ENCODE data around the gene LSAMP. TPM values are rescaled to one million over a fixed set of nuclear protein-coding genes. Genes with fewer than 3 reads are reported as not detected.

The LSAMP gene
- total and polyA plus RNA-seq, 2 donors (not counting 1 experiment from before 2014, with no cell fraction given), result not detected

- Mint-ChIP-seq H3K27ac (no peak overlapping the region), H3K4me3 (no peak overlapping the region), H3K27me3 (no peaks in the 10 kb centered on the region), H3K9me3 (ENCODE audit: insufficient read depth) (no peaks in the 10 kb centered on the region), H3K4me1 (no peaks in the 10 kb centered on the region)
- Histone ChIP-seq H3K4me3 (ENCODE audit: control extremely low read depth in 1 of 5, extremely low read depth in 1 of 5, insufficient read depth in 1 of 5, low read depth in 2 of 5, low read length in 4 of 5) (no peak overlapping the region), H3K27me3 (replicated peaks in 1 of 4; ENCODE audit: control extremely low read depth in 1 of 4, control insufficient read depth in 3 of 4, insufficient read depth in 4 of 4, low read length in 3 of 4) (no peaks in the 10 kb centered on the region), H3K9me3 (ENCODE audit: control extremely low read depth in 1 of 3, control insufficient read depth in 2 of 3, insufficient read depth in 1 of 3, low read length in 2 of 3) (no peaks in the 10 kb centered on the region), H3K4me1 (ENCODE audit: control insufficient read depth in 2 of 2, insufficient read depth in 2 of 2, low read length in 2 of 2) (no peaks in the 10 kb centered on the region), H3K79me2 (ENCODE audit: control insufficient read depth, insufficient read depth, low read length) (no peaks in the 10 kb centered on the region), H3K36me3 (replicated peaks in 1 of 2; ENCODE audit: control extremely low read depth in 1 of 2, control insufficient read depth in 1 of 2, extremely low read depth in 1 of 2, insufficient read depth in 2 of 2, low read length in 1 of 2) (no peaks in the 10 kb centered on the region), H2AFZ (ENCODE audit: insufficient read depth, low read depth, low read length, poor library complexity, severe bottlenecking) (no peak overlapping the region), H3K4me2 (replicated peaks; ENCODE audit: low read depth, low read length, poor library complexity, severe bottlenecking) (no peak overlapping the region), H4K20me1 (ENCODE audit: control insufficient read depth, insufficient read depth, low read length, poor library complexity, severe bottlenecking) (no peaks in the 10 kb centered on the region), H3K9ac (ENCODE audit: low read length) (no peak overlapping the region), H3K27ac (ENCODE audit: low read length in 2 of 2) (no peak overlapping the region)
- ChIA-PET POLR2A (no interaction called here), CTCF (no interaction called here)
- ATAC-seq (ENCODE audit: low read depth) (no peak), DNase-seq (no peak)
- intact Hi-C loops (cut with micrococcal nuclease), result no loop called here
- no peak for TF ChIP-seq EZH2 (IDR thresholded peaks at IDR 0.05; ENCODE audit: borderline replicate concordance, insufficient read depth, low read depth, low read length, poor library complexity, severe bottlenecking)
- no peak for TF ChIP-seq CTCF (IDR thresholded peaks at IDR 0.05)
- 38% methylated on average over 1 of the region's 2 CpGs for WGBS (ENCODE audit: insufficient coverage)
These were observed 206.3 kb downstream of the LSAMP start for GRCh38 chr3:116238846-116239565.

- no peak overlapping the region for H2AFZ ChIP-seq (ENCODE audit: insufficient read depth, low read depth, low read length, poor library complexity, severe bottlenecking)
- CTCF ChIA-PET, result no interaction called here
These were observed 211.5 kb downstream of the LSAMP start for GRCh38 chr3:116233711-116234357.

More at GRCh38 chr3:116233711-116234357, 211.5 kb downstream of the LSAMP start:
- H3K4me1 Mint-ChIP-seq, result no peaks in the 10 kb centered on the region
- intact Hi-C loops (cut with micrococcal nuclease), result no loop called here
- POLR2A ChIA-PET, result no interaction called here
- H3K9me3 Mint-ChIP-seq (ENCODE audit: insufficient read depth), result no peaks in the 10 kb centered on the region
- 63% methylated on average over 1 of the region's 4 CpGs for WGBS (ENCODE audit: insufficient coverage)
- Histone ChIP-seq H4K20me1 (ENCODE audit: control insufficient read depth, insufficient read depth, low read length, poor library complexity, severe bottlenecking) (no peaks in the 10 kb centered on the region), H3K27ac (ENCODE audit: low read length in 2 of 2) (no peak overlapping the region), H3K4me1 (ENCODE audit: control insufficient read depth in 2 of 2, insufficient read depth in 2 of 2, low read length in 2 of 2) (no peaks in the 10 kb centered on the region), H3K79me2 (ENCODE audit: control insufficient read depth, insufficient read depth, low read length) (no peaks in the 10 kb centered on the region), H3K4me3 (ENCODE audit: control extremely low read depth in 1 of 5, extremely low read depth in 1 of 5, insufficient read depth in 1 of 5, low read depth in 2 of 5, low read length in 4 of 5) (no peak overlapping the region), H3K27me3 (replicated peaks in 1 of 4; ENCODE audit: control extremely low read depth in 1 of 4, control insufficient read depth in 3 of 4, insufficient read depth in 4 of 4, low read length in 3 of 4) (no peaks in the 10 kb centered on the region), H3K9me3 (ENCODE audit: control extremely low read depth in 1 of 3, control insufficient read depth in 2 of 3, insufficient read depth in 1 of 3, low read length in 2 of 3) (no peaks in the 10 kb centered on the region), H3K9ac (ENCODE audit: low read length) (no peak overlapping the region), H3K36me3 (replicated peaks in 1 of 2; ENCODE audit: control extremely low read depth in 1 of 2, control insufficient read depth in 1 of 2, extremely low read depth in 1 of 2, insufficient read depth in 2 of 2, low read length in 1 of 2) (no peaks in the 10 kb centered on the region), H3K4me2 (replicated peaks; ENCODE audit: low read depth, low read length, poor library complexity, severe bottlenecking) (no peak overlapping the region)
- DNase-seq (no peak), ATAC-seq (ENCODE audit: low read depth) (no peak)
- H3K27ac Mint-ChIP-seq, result no peak overlapping the region
- H3K27me3 Mint-ChIP-seq, result no peaks in the 10 kb centered on the region
- TF ChIP-seq CTCF (IDR thresholded peaks at IDR 0.05) (no peak), EZH2 (IDR thresholded peaks at IDR 0.05; ENCODE audit: borderline replicate concordance, insufficient read depth, low read depth, low read length, poor library complexity, severe bottlenecking) (no peak)
- no peak overlapping the region for H3K4me3 Mint-ChIP-seq
